ENCODE data around the gene FLII. TPM values are rescaled to one million over a fixed set of nuclear protein-coding genes. Genes with fewer than 3 reads are reported as not detected.

Gene FLII
- total and polyA plus RNA-seq, 2 of the 13 experiments (the other 11 are each of a cell fraction or from before 2014, with no cell fraction given): 130 to 303 TPM

DNA sequence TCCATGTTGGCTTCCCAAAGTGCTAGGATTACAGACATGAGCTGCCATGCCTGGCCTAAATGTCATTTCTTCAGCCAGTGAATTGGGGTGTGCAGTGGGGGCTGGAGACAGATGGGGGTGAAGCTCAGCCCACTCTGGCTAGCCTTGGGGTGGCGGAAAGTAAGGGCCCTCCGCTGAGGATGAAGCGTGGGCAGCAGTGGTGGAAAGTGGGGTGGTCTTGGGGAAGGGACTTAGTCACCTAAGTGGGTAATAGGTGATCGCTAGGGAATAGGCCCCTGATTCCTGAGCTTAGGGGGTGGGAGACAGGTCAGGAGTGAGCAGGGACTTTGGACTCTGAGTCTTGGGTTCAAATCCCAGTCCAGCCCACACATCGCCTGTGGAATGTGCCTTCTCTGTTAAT is 30.9 kb downstream of the FLII start (continued):
- TF ChIP-seq ZNF572 (CRISPR knock-in tag; IDR thresholded peaks at IDR 0.05): no peak
- TF ChIP-seq, protein P1, sequence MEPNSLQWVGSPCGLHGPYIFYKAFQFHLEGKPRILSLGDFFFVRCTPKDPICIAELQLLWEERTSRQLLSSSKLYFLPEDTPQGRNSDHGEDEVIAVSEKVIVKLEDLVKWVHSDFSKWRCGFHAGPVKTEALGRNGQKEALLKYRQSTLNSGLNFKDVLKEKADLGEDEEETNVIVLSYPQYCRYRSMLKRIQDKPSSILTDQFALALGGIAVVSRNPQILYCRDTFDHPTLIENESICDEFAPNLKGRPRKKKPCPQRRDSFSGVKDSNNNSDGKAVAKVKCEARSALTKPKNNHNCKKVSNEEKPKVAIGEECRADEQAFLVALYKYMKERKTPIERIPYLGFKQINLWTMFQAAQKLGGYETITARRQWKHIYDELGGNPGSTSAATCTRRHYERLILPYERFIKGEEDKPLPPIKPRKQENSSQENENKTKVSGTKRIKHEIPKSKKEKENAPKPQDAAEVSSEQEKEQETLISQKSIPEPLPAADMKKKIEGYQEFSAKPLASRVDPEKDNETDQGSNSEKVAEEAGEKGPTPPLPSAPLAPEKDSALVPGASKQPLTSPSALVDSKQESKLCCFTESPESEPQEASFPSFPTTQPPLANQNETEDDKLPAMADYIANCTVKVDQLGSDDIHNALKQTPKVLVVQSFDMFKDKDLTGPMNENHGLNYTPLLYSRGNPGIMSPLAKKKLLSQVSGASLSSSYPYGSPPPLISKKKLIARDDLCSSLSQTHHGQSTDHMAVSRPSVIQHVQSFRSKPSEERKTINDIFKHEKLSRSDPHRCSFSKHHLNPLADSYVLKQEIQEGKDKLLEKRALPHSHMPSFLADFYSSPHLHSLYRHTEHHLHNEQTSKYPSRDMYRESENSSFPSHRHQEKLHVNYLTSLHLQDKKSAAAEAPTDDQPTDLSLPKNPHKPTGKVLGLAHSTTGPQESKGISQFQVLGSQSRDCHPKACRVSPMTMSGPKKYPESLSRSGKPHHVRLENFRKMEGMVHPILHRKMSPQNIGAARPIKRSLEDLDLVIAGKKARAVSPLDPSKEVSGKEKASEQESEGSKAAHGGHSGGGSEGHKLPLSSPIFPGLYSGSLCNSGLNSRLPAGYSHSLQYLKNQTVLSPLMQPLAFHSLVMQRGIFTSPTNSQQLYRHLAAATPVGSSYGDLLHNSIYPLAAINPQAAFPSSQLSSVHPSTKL (CRISPR knock-in tag; IDR thresholded peaks at IDR 0.05): no peak
- TF ChIP-seq, protein P2, sequence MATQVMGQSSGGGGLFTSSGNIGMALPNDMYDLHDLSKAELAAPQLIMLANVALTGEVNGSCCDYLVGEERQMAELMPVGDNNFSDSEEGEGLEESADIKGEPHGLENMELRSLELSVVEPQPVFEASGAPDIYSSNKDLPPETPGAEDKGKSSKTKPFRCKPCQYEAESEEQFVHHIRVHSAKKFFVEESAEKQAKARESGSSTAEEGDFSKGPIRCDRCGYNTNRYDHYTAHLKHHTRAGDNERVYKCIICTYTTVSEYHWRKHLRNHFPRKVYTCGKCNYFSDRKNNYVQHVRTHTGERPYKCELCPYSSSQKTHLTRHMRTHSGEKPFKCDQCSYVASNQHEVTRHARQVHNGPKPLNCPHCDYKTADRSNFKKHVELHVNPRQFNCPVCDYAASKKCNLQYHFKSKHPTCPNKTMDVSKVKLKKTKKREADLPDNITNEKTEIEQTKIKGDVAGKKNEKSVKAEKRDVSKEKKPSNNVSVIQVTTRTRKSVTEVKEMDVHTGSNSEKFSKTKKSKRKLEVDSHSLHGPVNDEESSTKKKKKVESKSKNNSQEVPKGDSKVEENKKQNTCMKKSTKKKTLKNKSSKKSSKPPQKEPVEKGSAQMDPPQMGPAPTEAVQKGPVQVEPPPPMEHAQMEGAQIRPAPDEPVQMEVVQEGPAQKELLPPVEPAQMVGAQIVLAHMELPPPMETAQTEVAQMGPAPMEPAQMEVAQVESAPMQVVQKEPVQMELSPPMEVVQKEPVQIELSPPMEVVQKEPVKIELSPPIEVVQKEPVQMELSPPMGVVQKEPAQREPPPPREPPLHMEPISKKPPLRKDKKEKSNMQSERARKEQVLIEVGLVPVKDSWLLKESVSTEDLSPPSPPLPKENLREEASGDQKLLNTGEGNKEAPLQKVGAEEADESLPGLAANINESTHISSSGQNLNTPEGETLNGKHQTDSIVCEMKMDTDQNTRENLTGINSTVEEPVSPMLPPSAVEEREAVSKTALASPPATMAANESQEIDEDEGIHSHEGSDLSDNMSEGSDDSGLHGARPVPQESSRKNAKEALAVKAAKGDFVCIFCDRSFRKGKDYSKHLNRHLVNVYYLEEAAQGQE (IDR thresholded peaks at IDR 0.05; ENCODE audit: borderline replicate concordance in 1 of 2, low read depth in 1 of 2, low read length in 2 of 2): no peak
- TF ChIP-seq KAT2B (IDR thresholded peaks at IDR 0.05; ENCODE audit: borderline replicate concordance, low read depth, low read length): no peak

All from HepG2 (cell line).